GM12892 (cell line): ENCODE data around the gene MGLL.

ENCODE experiments used
- POLR2A ChIP-seq: IDR thresholded peaks from 2 replicates; pipeline ENCODE4 v1.6.1; 2011; ENCODE audit warnings: low read depth, low read length, control low read depth
- TAF1 ChIP-seq: IDR thresholded peaks from 2 replicates; pipeline ENCODE4 v1.6.1; 2011; ENCODE audit warnings: low read depth, mild to moderate bottlenecking, control low read depth, low read length, borderline replicate concordance

DNA sequence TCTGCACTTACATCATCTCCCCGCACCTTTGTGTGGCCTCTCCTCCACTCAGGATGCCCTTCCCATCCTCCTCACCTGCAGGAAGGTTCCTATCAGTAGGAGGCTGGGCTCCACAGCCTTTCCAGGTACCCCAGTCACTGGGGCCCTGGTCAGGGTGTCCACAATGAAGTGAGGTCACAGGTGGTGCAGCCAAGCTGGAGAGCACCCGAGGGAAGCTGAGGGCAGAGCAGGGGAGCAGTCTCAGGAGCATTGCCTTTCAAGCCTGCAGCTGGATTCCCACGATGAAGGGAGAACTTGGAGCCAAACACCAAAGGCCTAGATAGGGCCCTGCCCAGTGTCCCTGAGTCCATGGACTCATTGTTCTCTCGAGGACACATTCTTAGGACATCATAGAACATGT is 23.6 kb downstream of the MGLL start:
- TF ChIP-seq POLR2A (no peak), TAF1 (no peak)
